OCI-LY7 (cell line): ENCODE data around the gene AAGAB.

Experiments used
- CTCF ChIP-seq: fragments of 200-600 bp; sonication (generic); conservative IDR thresholded peaks from 2 replicates; pipeline ENCODE4 v1.5.1; 2014; ENCODE audit warnings: mild to moderate bottlenecking, antibody characterized with exemption, low read length, moderate library complexity, mixed read lengths
- EZH2phosphoT487 ChIP-seq: fragments of 200-600 bp; sonication (generic); IDR thresholded peaks from 2 replicates; pipeline ENCODE4 v1.6.1; 2018; ENCODE audit warnings: low read depth, borderline replicate concordance, mild to moderate bottlenecking, mixed run types, antibody characterized with exemption, low read length, moderate library complexity, mixed read lengths

- TF ChIP-seq CTCF (no peak), EZH2phosphoT487 (no peak)
Measured at GRCh38 chr15:67158367-67158766, 96.1 kb downstream of the AAGAB start.
